Kidney (tissue), 14 donors: ENCODE measurements around the gene ARNT2. TPM values are rescaled to one million over a fixed set of nuclear protein-coding genes. Genes with fewer than 3 reads are reported as not detected.

ENCODE experiments used
- DNase-seq, 5 donors: peaks; one replicate each; pipeline ENCODE4 v3.0.0-alpha.2; 2013 to 2020
- FAIRE-seq: peaks from 2 replicates; lab custom pipeline; 2012; peaks lifted over from hg19 to GRCh38; lab: Jason Lieb, UNC
- H3K27ac ChIP-seq, 2 donors: one replicate each; pipeline ENCODE4 v1.7.0; 2013; ENCODE audit warnings: low read depth in 2 of 2, low read length in 2 of 2, inconsistent platforms in 1 of 2
- H3K27me3 ChIP-seq: one replicate; pipeline ENCODE4 v1.7.1; 2013; ENCODE audit warnings: low read length, inconsistent platforms; ENCODE audit not compliant: control insufficient read depth, insufficient read depth
- H3K36me3 ChIP-seq, 3 donors: one replicate each; pipeline versions ENCODE4 v1.7.0 to v1.7.1; 2013; ENCODE audit warnings: low read length in 3 of 3, control low read depth in 1 of 3, inconsistent platforms in 1 of 3; ENCODE audit not compliant: insufficient read depth in 3 of 3, control insufficient read depth in 2 of 3
- H3K4me1 ChIP-seq, 3 donors: one replicate each; pipeline versions ENCODE4 v1.7.0 to v1.7.1; 2013; ENCODE audit warnings: low read length in 3 of 3, inconsistent platforms in 1 of 3, low read depth in 1 of 3; ENCODE audit not compliant: control insufficient read depth in 2 of 3, insufficient read depth in 2 of 3
- H3K4me3 ChIP-seq, 3 donors: one replicate each; pipeline versions ENCODE4 v1.7.0 to v1.8.1; 2013; ENCODE audit warnings: low read length in 3 of 3, control low read depth in 1 of 3, inconsistent platforms in 1 of 3
- H3K9ac ChIP-seq, 3 donors: one replicate each; pipeline versions ENCODE4 v1.7.0 to v1.7.1; 2013; ENCODE audit warnings: low read length in 3 of 3, control low read depth in 1 of 3, inconsistent platforms in 1 of 3
- H3K9me3 ChIP-seq, 3 donors: one replicate each; pipeline versions ENCODE4 v1.7.0 to v1.7.1; 2013; ENCODE audit warnings: low read length in 3 of 3, control low read depth in 1 of 3, inconsistent platforms in 1 of 3; ENCODE audit not compliant: control insufficient read depth in 2 of 3, insufficient read depth in 1 of 3
- CTCF ChIP-seq: IDR thresholded peaks from 3 replicates; pipeline ENCODE4 v1.5.1; 2012; ENCODE audit warnings: mild to moderate bottlenecking, moderate library complexity, borderline replicate concordance; ENCODE audit not compliant: insufficient read depth; ENCODE audit errors: extremely low read depth
- intact Hi-C: fragments of 100-400 bp; cut with DNase I; formaldehyde crosslinking; loops from one replicate; pipeline ENCODE4 v1.11.1; 2022
- polyA plus RNA-seq: library from polyadenylated mRNA; stranded (reverse); fragments of 350-450 nt; fragmentation: Illumina TruSeq; extraction: RNeasy Lipid Tissue Mini Kit (QIAGEN cat#74804); gene quantifications from one replicate; pipeline ENCODE4 v1.2.3, GENCODE V29; 2014; ENCODE audit warnings: low read depth, low replicate concordance; ENCODE audit not compliant: insufficient read depth
- total RNA-seq: library from RNA; stranded (reverse); fragmentation: NEBNext Ultra II Directional; extraction: Animal tissue kit (Norgen Biotek cat#: 25700); gene quantifications from one replicate; pipeline ENCODE4 v1.2.1, GENCODE V29; 2021
- donor health status: control.
- donor health status: control.
- donor health status: control.
- donor health status: control.
- donor health status: control.
- donor health status: DM: yes; HTN: yes; CAD: no.
- donor health status: Normal renal cell carcinoma (clear cell type).

The ARNT2 gene
- total and polyA plus RNA-seq, 2 donors from 2014 or later = 12.2 to 38.2 TPM

- H3K9me3 ChIP-seq = no peaks in the 10 kb centered on the region
- intact Hi-C loops = no loop called here
- no peaks in the 10 kb centered on the region for H3K27me3 ChIP-seq
- H3K4me3 ChIP-seq = no peak overlapping the region
- H3K36me3 ChIP-seq = peaks cover 0 to 2% (median 0%) of the 10 kb centered on the region in 3 donors
- H3K27ac ChIP-seq = no peak overlapping the region
- no peak overlapping the region for H3K9ac ChIP-seq
- no peak for TF ChIP-seq CTCF
- DNase-seq = peak in 1 of 5 donors; percentile 9
- FAIRE-seq = no peak
- no peaks in the 10 kb centered on the region for H3K4me1 ChIP-seq
These were observed 146.2 kb downstream of the ARNT2 start for GRCh38 chr15:80550219-80550907.

GRCh38 chr15:80550908-80551260 is 146.7 kb downstream of the ARNT2 start:
- H3K27me3 ChIP-seq = no peaks in the 10 kb centered on the region
- no peak overlapping the region for H3K27ac ChIP-seq
- H3K36me3 ChIP-seq = peaks cover 0 to 2% (median 0%) of the 10 kb centered on the region in 3 donors
- no peaks in the 10 kb centered on the region for H3K4me1 ChIP-seq
- FAIRE-seq = no peak
- no peak for TF ChIP-seq CTCF
- H3K4me3 ChIP-seq = no peak overlapping the region
- intact Hi-C loops = no loop called here
- DNase-seq = no peak
- no peak overlapping the region for H3K9ac ChIP-seq
- no peaks in the 10 kb centered on the region for H3K9me3 ChIP-seq

GRCh38 chr15:80551348-80551747 is 147.2 kb downstream of the ARNT2 start:
- Histone ChIP-seq H3K27ac (no peak overlapping the region), H3K27me3 (no peaks in the 10 kb centered on the region), H3K36me3 (peaks cover 0 to 2% (median 0%) of the 10 kb centered on the region in 3 donors), H3K4me1 (no peaks in the 10 kb centered on the region), H3K9ac (no peak overlapping the region), H3K9me3 (no peaks in the 10 kb centered on the region), H3K4me3 (no peak overlapping the region)
- FAIRE-seq (no peak), DNase-seq (no peak)
- intact Hi-C loops = no loop called here
- no peak for TF ChIP-seq CTCF
